Transverse colon (tissue), 4 donors: Measurements from ENCODE around the gene PRDM2. TPM values are rescaled to one million over a fixed set of nuclear protein-coding genes. Genes with fewer than 3 reads are reported as not detected.
"Not testable (repeated sequence)": the region's sequence is repeated elsewhere in the genome, so short reads cannot be mapped to it uniquely, and the experiment has no call there.

Experiments
- DNase-seq: peaks from one replicate; pipeline ENCODE4 v3.0.0-alpha.2; 2019
- H3K27ac ChIP-seq, 4 donors: fragments of 200-600 bp; sonication (generic); 2 replicates each; pipeline ENCODE4 v1.5.1; 2016 to 2018; ENCODE audit warnings: inconsistent platforms in 4 of 4
- H3K27me3 ChIP-seq: fragments of 200-600 bp; sonication (generic); 2 replicates; pipeline ENCODE4 v1.5.1; 2017; ENCODE audit warnings: inconsistent platforms
- H3K36me3 ChIP-seq, 4 donors: fragments of 200-600 bp; sonication (generic); 2 replicates each; pipeline ENCODE4 v1.5.1; 2017 to 2019; ENCODE audit warnings: inconsistent platforms in 4 of 4
- H3K4me1 ChIP-seq, 4 donors: fragments of 200-600 bp; sonication (generic); 2 replicates each; pipeline ENCODE4 v1.5.1; 2017 to 2020; ENCODE audit warnings: inconsistent platforms in 4 of 4
- H3K4me3 ChIP-seq, 4 donors: fragments of 200-600 bp; sonication (generic); 1 replicate in 1 of 4; 2 replicates in 3 of 4; pipeline versions ENCODE4 v1.5.1 to v1.6.1; 2017 to 2019; ENCODE audit warnings: inconsistent platforms in 4 of 4
- H3K9me3 ChIP-seq, 2 donors: fragments of 200-600 bp; sonication (generic); 2 replicates each; pipeline ENCODE4 v1.5.1; 2017 to 2019; ENCODE audit warnings: inconsistent platforms in 2 of 2
- EP300 ChIP-seq: sonication (generic); formaldehyde crosslinking; IDR thresholded peaks from one replicate; pipeline ENCODE4 v1.6.1; 2017; ENCODE audit warnings: antibody characterized with exemption, low read depth
- POLR2A ChIP-seq: fragments of 450-650 bp; IDR thresholded peaks from one replicate; pipeline ENCODE4 v1.6.1; 2016; ENCODE audit warnings: antibody characterized with exemption, mild to moderate bottlenecking, moderate library complexity
- POLR2AphosphoS5 ChIP-seq, 3 donors: sonication (generic); formaldehyde crosslinking; IDR thresholded peaks; one replicate each; pipeline ENCODE4 v1.6.1; 2016; ENCODE audit warnings: antibody characterized with exemption in 3 of 3
- WGBS, 2 donors: methylation state at CpG; one replicate each; pipeline ENCODE4 v1.1.5; 2018; ENCODE audit warnings: low coverage in 1 of 2; 5-methylcytosine and 5-hydroxymethylcytosine counted together
- in situ Hi-C, 4 donors: fragments of 200-750 bp; cut with MboI; loops; one replicate each; pipeline versions ENCODE4 v1.15.0 to v1.15.1; 2017; ENCODE audit warnings: low sequenced_read_pairs in 3 of 4, low pct_ligation_motif_present in 1 of 4, low pct_unique_long_range_greater_than_20kb in 1 of 4
- intact Hi-C: fragments of 100-400 bp; cut with DNase I; formaldehyde crosslinking; loops from one replicate; pipeline ENCODE4 v1.15.1; 2023; ENCODE audit warnings: low total_unique reads
- total RNA-seq, 4 donors: library from RNA; depleted of rRNA; stranded (reverse); fragments of >200 nt; gene quantifications; one replicate each; pipeline ENCODE4 v1.1.0, GENCODE V29; 2016
- TF ChIP-seq, protein P1 (sequence below), 5 experiments: fragments of 200-600 bp in 3 of 5; fragments of 450-650 bp in 2 of 5; sonication (generic) in 3 of 5; IDR thresholded peaks; 1 replicate in 2 of 5; 2 replicates in 3 of 5; pipeline ENCODE4 v1.5.1; 2016 to 2017; ENCODE audit warnings: antibody characterized with exemption in 5 of 5, inconsistent platforms in 3 of 5, mild to moderate bottlenecking in 2 of 5, moderate library complexity in 1 of 5

The PRDM2 gene
- total RNA-seq, 4 donors from 2014 or later: 27.3 to 40.5 (median 35.8) TPM

DNA sequence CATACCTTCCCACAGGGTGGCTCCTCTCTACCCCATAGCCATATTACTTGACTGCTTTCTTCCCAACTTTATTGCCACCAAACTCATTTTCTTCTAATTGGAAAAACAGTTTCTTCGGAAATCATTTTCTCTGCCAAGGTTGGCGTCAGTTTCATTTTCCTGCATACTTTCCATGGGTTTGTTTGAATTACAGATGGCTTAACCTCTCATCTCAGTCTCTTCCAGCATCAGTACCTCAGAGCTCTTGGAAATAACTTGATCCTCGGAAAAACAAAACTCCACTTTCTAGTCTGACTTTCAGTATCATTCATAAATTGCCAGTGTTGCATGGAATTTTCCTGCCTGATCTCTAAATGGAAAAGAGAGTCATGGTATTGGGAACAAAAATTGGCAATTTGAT, 20.3 kb upstream of the PRDM2 start:
- TF ChIP-seq POLR2A (no peak), EP300 (no peak), POLR2AphosphoS5 (IDR thresholded peaks at IDR 0.05) (no peak)
- TF ChIP-seq, protein P1, sequence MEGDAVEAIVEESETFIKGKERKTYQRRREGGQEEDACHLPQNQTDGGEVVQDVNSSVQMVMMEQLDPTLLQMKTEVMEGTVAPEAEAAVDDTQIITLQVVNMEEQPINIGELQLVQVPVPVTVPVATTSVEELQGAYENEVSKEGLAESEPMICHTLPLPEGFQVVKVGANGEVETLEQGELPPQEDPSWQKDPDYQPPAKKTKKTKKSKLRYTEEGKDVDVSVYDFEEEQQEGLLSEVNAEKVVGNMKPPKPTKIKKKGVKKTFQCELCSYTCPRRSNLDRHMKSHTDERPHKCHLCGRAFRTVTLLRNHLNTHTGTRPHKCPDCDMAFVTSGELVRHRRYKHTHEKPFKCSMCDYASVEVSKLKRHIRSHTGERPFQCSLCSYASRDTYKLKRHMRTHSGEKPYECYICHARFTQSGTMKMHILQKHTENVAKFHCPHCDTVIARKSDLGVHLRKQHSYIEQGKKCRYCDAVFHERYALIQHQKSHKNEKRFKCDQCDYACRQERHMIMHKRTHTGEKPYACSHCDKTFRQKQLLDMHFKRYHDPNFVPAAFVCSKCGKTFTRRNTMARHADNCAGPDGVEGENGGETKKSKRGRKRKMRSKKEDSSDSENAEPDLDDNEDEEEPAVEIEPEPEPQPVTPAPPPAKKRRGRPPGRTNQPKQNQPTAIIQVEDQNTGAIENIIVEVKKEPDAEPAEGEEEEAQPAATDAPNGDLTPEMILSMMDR (IDR thresholded peaks at IDR 0.05): no peak
- Histone ChIP-seq H3K9me3 (no peaks in the 10 kb centered on the region), H3K27me3 (peaks cover 19% of the 10 kb centered on the region), H3K36me3 (no peaks in the 10 kb centered on the region), H3K4me3 (no peak overlapping the region), H3K4me1 (no peaks in the 10 kb centered on the region), H3K27ac (no peak overlapping the region)
- intact Hi-C loops (no loop called here), in situ Hi-C loops (loop anchor here in 1 of 4 donors (10.0 kb wide), 2 partner anchors 45 to 125 kb away; no protein-coding TSS in a partner anchor)
- WGBS, 2 donors: 67 to 79% methylated on average over 3 of the region's 3 CpGs
- DNase-seq: no peak

DNA sequence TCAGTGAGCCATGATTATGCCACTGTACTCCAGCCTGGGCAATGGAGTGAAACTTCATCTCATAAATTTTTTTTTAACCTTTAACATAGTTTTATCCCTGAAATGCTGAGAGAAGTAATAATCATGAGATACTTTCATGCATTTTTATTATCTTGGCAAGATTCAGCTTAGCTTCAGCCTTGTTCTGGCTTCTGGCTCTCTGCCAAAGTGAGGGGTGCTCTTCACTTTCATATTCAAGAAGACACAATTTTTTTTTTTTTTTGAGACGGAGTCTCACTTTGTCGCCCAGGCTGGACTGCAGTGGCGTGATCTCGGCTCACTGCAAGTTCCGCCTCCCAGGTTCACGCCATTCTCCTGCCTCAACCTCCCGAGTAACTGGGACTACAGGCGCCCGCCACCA, 19.4 kb upstream of the PRDM2 start:
- DNase-seq, H3K27ac ChIP-seq, H3K36me3 ChIP-seq, H3K4me1 ChIP-seq, H3K9me3 ChIP-seq, in situ Hi-C loops, intact Hi-C loops, H3K4me3 ChIP-seq: not testable (repeated sequence)
- H3K27me3 ChIP-seq: peaks cover 28% of the 10 kb centered on the region
- WGBS, 2 donors: 78 to 79% methylated on average over 9 of the region's 9 CpGs

DNA sequence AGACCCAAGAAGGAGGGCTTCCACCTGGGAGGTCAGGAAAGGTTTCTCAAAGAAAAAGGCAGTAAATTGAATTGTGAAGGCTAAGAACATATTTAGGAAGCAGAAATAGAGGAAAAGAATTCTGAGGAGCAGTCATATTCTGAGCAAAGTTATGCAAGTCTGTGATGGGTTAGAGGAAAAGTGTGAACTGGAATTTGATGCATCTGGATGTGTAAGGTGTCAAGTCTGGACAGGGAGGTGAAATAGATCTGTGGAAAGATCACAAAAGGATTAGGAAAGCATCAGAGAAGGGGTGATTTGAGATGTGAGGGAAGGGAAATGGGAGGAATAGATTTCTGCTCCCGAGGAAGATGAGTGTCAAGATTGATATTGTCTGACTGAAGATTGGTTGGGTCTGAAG, 18.1 kb upstream of the PRDM2 start:
- no peaks in the 10 kb centered on the region for H3K36me3 ChIP-seq
- WGBS, 2 donors: 67 to 71% methylated on average over 1 of the region's 1 CpG
- no peak for TF ChIP-seq POLR2A
- TF ChIP-seq POLR2AphosphoS5 (IDR thresholded peaks at IDR 0.05): no peak
- TF ChIP-seq, protein P1 (IDR thresholded peaks at IDR 0.05): no peak
- TF ChIP-seq EP300: no peak
- peaks cover 28% of the 10 kb centered on the region for H3K27me3 ChIP-seq
- in situ Hi-C loops: no loop called here
- intact Hi-C loops: no loop called here
- H3K4me3 ChIP-seq: no peak overlapping the region
- H3K4me1 ChIP-seq: no peaks in the 10 kb centered on the region
- no peaks in the 10 kb centered on the region for H3K9me3 ChIP-seq
- no peak overlapping the region for H3K27ac ChIP-seq
- DNase-seq: no peak

DNA sequence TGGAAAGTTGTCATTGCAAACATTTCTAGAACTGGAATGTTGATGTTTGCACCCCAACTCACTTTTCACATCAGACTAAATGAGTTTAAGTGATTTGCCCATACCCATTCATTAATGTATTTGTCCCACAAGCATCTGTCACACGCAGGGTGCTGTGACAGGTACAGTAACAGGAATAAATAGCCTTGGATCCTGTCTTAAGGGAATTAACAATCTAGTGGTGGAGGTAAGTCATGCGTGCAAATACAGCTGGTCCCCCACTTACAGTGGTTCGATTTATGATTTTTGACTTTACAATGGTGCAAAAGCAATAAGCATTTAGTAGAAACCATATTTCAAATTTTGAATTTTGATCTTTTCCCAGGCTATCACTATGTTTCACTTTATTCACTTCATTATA, 17.5 kb upstream of the PRDM2 start:
- no peaks in the 10 kb centered on the region for H3K9me3 ChIP-seq

More for the DNA sequence above, 17.5 kb upstream of the PRDM2 start:
- intact Hi-C loops: no loop called here
- no peak overlapping the region for H3K4me3 ChIP-seq
- no peaks in the 10 kb centered on the region for H3K36me3 ChIP-seq
- peaks cover 25% of the 10 kb centered on the region for H3K27me3 ChIP-seq
- TF ChIP-seq POLR2A: no peak
- no peak for TF ChIP-seq EP300
- TF ChIP-seq POLR2AphosphoS5 (IDR thresholded peaks at IDR 0.05): no peak
- TF ChIP-seq, protein P1 (IDR thresholded peaks at IDR 0.05): no peak
- no peaks in the 10 kb centered on the region for H3K4me1 ChIP-seq
- no peak for DNase-seq
- in situ Hi-C loops: no loop called here
- H3K27ac ChIP-seq: no peak overlapping the region
- WGBS, 2 donors: 76 to 77% methylated on average over 3 of the region's 3 CpGs
